Measurements from ENCODE around the gene HARBI1.
A peak's percentile ranks its signal among the peaks of the same experiment; 100 is the strongest.

HARBI1 gene

GRCh38 chr11:46617134-46617971 is at the start of gene HARBI1, which contains the start of gene ATG13:
Gene HARBI1, minus strand, starts transcription at chr11:46617227. Its CDS starts 990 bp downstream, at chr11:46616237.
Gene ATG13, plus strand, starts transcription at chr11:46617553. Its CDS starts 26,739 bp downstream, at chr11:46644292.
- peak; percentile 90 for DNase-seq (ENCODE audit: low spot score)

GRCh38 chr11:46666516-46666915 is 49.5 kb upstream of the HARBI1 start:
- no peak for DNase-seq (ENCODE audit: low spot score)

- DNase-seq (ENCODE audit: low spot score) = no peak
Measured at GRCh38 chr11:46665356-46665755, 48.3 kb upstream of the HARBI1 start.

- no peak for DNase-seq (ENCODE audit: low spot score)
Measured at GRCh38 chr11:46664612-46665011, 47.6 kb upstream of the HARBI1 start.

GRCh38 chr11:46663277-46663940 is 46.4 kb upstream of the HARBI1 start:
- DNase-seq (ENCODE audit: low spot score) = no peak

GRCh38 chr11:46662366-46662765 is 45.3 kb upstream of the HARBI1 start:
- DNase-seq (ENCODE audit: low spot score) = no peak

GRCh38 chr11:46661836-46662235 is 44.8 kb upstream of the HARBI1 start:
- no peak for DNase-seq (ENCODE audit: low spot score)

- DNase-seq (ENCODE audit: low spot score) = no peak
Measured at GRCh38 chr11:46659908-46660307, 42.9 kb upstream of the HARBI1 start.

GRCh38 chr11:46658259-46658658 is 41.2 kb upstream of the HARBI1 start:
- DNase-seq (ENCODE audit: low spot score) = no peak

- no peak for DNase-seq (ENCODE audit: low spot score)
Measured at GRCh38 chr11:46657186-46657585, 40.2 kb upstream of the HARBI1 start.

- no peak for DNase-seq (ENCODE audit: low spot score)
Measured at GRCh38 chr11:46655631-46656030, 38.6 kb upstream of the HARBI1 start.

GRCh38 chr11:46649180-46649738 is 32.2 kb upstream of the HARBI1 start:
- no peak for DNase-seq (ENCODE audit: low spot score)

- no peak for DNase-seq (ENCODE audit: low spot score)
Measured at GRCh38 chr11:46643986-46644385, 27.0 kb upstream of the HARBI1 start.

GRCh38 chr11:46643531-46643930 is 26.5 kb upstream of the HARBI1 start:
- DNase-seq (ENCODE audit: low spot score) = no peak

- DNase-seq (ENCODE audit: low spot score) = no peak
Measured at GRCh38 chr11:46642627-46643335, 25.8 kb upstream of the HARBI1 start.

GRCh38 chr11:46641639-46642038 is 24.6 kb upstream of the HARBI1 start:
- DNase-seq (ENCODE audit: low spot score) = no peak

GRCh38 chr11:46640036-46640788 is 23.2 kb upstream of the HARBI1 start:
- DNase-seq (ENCODE audit: low spot score) = no peak

GRCh38 chr11:46639197-46639839 is 22.3 kb upstream of the HARBI1 start:
- DNase-seq (ENCODE audit: low spot score) = no peak

GRCh38 chr11:46637546-46637945 is 20.5 kb upstream of the HARBI1 start:
- DNase-seq (ENCODE audit: low spot score) = no peak

- DNase-seq (ENCODE audit: low spot score) = no peak
Measured at GRCh38 chr11:46635557-46636139, 18.6 kb upstream of the HARBI1 start.

Measured in RKO (cell line).